Breast epithelium (tissue), 3 donors: Measurements from ENCODE around the gene OR6M1.

Experiments used
- CTCF ChIP-seq, 3 donors: fragments of 450-650 bp; IDR thresholded peaks; one replicate each; pipeline ENCODE4 v1.5.1; 2016 to 2017; ENCODE audit warnings: antibody characterized with exemption in 3 of 3, mild to moderate bottlenecking in 3 of 3, moderate library complexity in 3 of 3
- POLR2A ChIP-seq: fragments of 450-650 bp; IDR thresholded peaks from one replicate; pipeline ENCODE4 v1.6.1; 2016; ENCODE audit warnings: antibody characterized with exemption, mild to moderate bottlenecking, moderate library complexity
- POLR2AphosphoS5 ChIP-seq, 3 donors: sonication (generic); formaldehyde crosslinking; IDR thresholded peaks; one replicate each; pipeline ENCODE4 v1.6.1; 2017; ENCODE audit warnings: antibody characterized with exemption in 3 of 3

DNA sequence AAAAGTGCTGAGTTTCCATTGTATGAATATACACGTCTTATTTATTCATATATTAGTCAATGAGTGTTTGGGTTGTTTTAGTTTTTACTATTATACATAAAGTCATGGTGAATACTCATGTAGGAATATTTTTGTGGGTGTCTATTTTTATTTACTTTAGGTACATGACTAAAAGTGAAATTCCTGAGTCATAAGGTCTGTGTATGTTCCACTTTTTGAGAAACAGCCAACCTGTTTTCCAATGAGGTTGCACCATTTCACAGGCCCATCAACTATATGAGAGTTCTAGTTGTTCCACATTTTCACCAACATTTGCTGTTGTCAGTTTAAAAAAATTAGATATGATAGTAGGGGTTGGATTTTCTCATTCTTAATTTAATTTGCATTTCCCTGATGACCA lies 45.3 kb downstream of the OR6M1 start:
- TF ChIP-seq CTCF (IDR thresholded peaks at IDR 0.05) (no peak), POLR2A (no peak), POLR2AphosphoS5 (IDR thresholded peaks at IDR 0.05) (no peak)
